Activated CD4-positive, alpha-beta T cell treated with anti-CD3 and anti-CD28 coated beads for 4 hours (primary cell): Measurements from ENCODE around the gene PEAR1.

Experiments used
- DNase-seq, 2 donors: peaks; one replicate each; pipeline ENCODE4 v3.0.0-alpha.2; 2020

The PEAR1 gene

DNA sequence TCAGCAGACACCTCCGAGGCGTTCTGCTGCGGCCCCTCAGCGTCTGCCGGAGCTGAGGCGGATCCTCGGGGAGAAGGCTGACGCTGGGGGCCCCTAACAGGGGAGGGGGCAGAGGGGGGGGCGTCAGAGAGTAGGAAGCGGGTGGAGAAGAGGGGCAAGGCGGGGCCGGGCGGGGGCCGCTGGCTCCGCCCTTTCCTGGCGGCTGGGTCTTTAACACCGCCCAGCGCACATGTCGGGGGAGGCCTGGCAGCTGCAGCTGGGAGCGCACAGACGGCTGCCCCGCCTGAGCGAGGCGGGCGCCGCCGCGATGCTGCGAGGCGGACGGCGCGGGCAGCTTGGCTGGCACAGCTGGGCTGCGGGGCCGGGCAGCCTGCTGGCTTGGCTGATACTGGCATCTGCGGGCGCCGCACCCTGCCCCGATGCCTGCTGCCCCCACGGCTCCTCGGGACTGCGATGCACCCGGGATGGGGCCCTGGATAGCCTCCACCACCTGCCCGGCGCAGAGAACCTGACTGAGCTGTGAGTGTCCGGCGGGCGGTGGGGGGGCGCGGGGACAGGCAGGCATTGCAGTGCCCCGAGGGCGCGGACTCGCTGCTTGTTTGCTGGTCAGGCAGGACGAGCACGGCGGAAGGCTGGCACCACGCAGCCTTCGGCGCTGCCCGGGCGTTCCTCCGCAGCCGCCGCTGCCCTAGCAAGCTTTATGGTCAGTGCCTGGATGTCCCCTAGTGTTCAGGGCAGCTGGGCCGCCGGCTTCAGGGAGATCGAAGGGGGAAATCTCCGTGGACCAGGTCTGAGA, 32.7 kb upstream of the PEAR1 start, which contains the start of gene NTRK1:
Gene NTRK1, plus strand, starts transcription at position 238 of the 796 bp plus-strand sequence. Its CDS starts 70 bp downstream, at position 308.
- DNase-seq = peak; percentile 55 to 61

DNA sequence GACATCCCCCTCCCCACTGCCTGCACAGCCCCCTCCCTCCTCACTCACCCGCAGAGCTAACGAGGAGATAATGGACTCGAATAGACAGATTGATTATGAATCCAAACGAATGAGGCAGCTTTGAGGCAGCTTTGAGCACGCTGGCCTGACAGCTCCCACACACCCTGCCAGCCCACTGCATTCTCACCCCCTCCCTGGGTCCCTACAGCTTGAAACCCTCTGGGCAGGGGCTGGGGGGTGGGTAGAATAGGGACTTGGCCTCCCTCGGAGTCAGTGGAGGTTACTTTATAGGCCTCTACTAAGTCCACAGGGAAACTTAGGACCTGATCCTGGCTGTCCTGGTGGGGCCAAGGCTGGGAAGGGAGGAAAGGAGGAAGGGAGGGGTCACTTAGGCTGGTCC, 30.9 kb upstream of the PEAR1 start:
- no peak for DNase-seq

DNA sequence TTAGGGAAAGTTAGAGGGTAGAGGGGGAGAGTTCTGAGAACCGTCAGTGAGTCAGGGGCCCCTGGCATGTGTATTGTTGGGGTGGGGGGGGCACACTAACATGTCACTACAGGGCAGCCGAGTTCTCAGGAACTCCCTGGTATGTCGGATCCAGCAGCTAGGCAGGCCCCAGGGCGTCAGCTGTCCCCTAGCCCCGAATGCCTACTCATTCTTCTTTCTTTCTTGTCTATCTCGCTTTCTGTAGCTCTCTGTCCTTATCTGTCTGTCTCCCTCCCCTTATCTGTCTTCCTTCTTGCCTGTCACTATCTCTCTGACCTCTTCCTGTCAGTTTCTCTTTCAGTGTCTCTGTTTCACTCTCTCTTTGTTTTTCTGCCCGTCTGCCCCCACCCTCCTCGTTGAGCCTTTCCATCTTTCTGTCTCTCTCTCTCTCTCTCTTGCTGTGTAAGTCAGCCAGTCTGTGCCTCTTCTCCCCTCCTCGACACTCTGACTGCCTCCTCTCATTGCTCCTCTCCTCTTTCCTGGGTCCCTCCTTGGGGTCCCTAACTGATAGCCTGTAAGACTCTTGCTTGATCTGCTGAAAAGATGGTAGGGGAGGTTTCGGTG, 30.4 kb upstream of the PEAR1 start:
- DNase-seq = no peak

DNA sequence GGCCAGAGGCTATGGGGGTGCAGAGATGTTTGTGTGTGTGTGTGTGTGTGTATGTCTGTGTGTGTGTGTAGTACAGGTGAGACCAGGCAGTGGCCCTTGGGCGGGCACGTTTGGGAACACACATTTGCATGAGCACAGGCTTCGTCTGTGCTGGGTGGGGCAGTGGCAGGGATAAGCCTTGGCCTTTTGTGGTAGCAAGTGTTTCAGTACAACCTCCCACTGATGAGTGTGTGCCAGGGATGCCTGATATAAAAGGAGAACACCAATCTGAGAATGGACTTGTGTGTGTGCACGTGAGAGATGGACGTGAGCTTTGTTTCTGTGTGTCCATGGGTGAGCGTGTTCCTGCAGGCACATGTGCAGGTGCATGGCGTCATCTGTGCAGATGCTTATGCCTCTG, 29.9 kb upstream of the PEAR1 start:
- DNase-seq = no peak

DNA sequence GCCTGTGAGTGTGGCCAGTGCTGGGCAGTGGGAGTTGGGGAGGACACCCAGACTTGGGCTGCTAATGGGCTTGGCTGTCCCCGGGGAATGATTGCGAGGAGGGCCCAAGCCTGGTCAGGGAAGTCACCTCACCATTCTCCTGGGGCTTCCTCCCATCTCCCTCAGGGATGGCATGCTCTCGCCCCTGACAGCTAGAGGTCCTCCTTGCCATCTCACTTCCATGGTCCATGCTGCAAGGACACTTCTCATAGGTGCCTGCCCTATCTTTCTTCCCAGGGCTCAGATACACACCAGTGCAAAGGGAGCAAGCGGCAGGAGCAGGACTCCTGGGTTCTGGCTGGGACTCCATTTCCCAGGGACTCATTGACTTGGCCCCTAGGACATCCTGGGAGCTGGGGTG, 28.7 kb upstream of the PEAR1 start:
- no peak for DNase-seq

DNA sequence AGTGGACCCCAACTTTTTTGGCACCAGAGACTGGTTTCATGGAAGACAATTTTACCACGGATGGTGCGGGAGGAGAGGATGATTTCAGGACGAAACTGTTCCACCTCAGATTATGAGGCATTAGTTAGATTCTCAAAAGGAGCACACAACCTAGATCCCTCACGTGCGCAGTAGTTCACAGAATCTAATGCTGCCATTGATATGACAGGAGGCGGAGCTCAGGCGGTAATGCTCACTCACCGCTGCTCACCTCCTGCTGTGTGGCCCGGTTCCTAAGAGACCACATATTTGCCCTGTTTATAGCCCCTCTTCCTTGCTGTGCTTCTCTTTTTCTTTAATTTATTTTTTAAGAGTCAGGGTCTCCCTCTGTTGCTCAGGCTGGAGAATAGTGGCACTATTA, 28.3 kb upstream of the PEAR1 start:
- DNase-seq = no peak

DNA sequence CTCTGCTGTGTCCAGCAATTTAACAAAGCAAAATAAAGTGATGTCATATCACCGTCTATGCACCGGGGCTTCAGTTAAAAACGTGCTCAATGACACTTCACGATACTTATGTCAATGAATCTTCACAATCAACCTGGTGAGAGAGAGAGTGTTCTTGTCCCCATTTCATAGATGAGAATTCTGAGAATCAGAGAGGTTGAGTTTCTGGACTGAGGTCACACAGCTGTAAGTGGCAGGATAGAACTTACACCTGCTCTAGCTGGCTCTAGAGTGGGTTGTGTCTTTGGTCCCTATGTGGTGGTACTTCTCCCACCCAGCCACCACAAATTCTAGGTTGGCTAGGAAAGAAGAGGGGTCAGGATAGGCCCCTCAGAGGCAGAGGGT, 27.7 kb upstream of the PEAR1 start:
- DNase-seq = no peak

DNA sequence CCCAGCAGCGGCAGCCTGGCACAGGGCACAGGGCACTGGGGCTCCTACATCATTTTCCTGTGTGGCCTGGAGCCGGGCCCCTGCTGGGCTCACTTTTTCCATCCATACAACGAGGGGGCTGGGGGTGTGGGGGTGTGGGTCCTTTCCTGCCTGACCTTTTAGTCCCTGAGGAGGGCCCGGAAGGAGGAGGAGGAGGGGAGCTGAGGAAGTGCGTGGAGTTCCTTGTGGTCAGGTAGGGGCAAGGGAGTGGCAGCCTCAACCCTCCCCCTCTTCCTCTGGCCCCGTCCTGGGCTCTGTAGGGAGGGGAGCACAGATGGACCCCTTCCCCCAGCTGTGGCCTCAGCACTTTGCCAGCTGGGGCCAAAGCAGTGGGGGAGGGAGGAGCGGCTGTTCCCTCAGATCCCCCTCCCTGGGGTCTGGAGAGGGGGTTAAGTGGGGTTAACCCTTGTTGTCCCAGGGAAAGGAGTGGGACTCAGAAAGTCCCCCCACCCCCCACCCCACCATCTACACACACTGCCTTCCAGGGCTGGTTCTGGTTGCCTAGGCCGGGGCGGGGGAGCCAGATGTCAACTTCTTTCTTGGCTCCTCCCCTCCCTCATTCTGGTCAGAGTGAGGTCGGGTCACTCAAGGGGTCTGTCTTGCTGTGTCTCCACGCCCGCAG, 27.1 kb upstream of the PEAR1 start:
- DNase-seq = peak; percentile 7 to 15

DNA sequence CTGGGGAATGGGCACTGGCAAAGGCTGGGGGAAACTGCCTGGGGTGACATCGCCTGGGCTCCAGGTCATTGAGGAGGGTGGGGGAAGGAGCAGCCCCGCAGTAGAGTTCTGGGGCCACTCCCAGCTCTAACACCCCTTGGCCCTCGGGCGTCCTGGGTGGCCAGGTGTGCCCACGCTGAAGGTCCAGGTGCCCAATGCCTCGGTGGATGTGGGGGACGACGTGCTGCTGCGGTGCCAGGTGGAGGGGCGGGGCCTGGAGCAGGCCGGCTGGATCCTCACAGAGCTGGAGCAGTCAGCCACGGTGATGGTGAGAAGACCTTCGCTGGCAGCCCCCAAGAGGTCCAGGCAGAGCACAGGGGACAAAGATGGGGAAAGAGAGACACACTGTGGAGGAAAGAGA, 25.2 kb upstream of the PEAR1 start:
- no peak for DNase-seq

DNA sequence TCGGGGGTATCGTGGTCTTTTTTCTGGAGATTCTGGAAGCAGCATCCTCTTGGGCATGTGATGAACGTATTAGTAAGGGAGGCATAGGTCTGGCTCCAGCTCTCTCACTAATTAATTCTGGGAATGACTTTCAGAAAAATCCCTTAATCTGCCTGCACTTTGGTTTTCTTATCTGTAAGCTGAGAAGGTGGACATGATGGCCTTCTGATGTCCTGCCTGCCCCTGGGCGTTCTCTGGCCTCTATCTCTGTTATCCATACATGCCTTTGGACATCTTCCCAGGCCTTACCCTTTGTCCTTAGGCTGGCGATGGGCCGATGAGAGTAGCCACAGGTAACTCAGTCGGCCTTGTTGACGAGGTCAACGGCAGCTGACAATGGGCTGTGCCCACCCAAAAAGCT, 24.1 kb upstream of the PEAR1 start:
- DNase-seq = no peak

DNA sequence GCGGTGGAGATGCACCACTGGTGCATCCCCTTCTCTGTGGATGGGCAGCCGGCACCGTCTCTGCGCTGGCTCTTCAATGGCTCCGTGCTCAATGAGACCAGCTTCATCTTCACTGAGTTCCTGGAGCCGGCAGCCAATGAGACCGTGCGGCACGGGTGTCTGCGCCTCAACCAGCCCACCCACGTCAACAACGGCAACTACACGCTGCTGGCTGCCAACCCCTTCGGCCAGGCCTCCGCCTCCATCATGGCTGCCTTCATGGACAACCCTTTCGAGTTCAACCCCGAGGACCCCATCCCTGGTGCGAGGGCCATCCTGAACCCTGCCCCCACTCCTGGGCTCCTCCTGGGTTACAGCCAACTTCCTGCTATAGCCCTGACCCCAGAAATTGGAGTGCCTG, 19.9 kb upstream of the PEAR1 start:
- DNase-seq = no peak

DNA sequence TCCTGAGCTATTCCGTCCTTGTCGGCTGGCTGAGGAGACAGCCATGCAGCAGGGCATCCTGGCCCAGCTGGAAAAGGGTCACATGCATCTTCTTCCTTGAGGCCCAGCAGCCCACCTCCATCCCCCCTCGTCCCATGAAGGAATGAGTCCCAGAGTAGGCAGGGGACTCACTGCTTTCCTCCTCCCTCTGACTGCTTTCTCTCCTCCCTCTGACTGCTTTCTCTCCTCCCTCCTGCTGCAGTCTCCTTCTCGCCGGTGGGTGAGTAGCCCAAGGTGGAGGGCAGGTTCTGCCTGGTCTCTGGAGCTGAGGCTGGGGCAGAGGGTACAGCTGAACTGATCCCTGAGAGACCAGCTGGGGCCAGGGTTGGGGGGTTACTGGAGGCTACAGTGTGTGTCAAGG, 19.4 kb upstream of the PEAR1 start:
- DNase-seq = no peak

DNA sequence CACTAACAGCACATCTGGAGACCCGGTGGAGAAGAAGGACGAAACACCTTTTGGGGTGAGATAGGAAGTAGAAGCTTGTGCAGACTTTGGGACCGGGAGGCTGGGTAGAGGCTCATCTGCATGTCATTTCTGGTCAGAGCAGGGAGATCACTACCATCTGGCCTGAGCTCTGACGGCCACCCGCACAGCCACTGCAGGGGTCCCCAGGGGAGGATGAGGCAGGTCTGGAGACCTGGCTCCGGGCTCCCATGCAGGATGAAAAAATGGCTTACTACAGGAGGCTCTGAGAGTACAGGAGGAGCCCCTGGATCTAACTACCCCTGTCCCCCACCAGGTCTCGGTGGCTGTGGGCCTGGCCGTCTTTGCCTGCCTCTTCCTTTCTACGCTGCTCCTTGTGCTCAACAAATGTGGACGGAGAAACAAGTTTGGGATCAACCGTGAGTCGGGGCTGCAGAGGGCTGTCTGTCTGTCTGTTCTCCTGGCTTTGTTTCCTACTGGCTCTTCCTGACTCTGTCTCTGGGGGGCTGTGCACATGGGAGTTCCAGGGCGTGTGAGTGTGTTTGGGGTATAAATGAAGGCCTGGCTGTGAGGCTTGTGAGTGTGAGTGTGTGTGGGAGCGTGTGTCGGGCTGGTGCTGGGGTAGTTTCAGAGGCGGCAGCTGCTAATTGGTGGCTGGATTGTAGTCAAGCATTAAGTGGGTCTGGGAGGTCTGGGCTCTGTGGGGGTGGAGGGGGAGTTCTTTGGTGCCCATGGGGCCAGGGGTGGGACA, 18.8 kb upstream of the PEAR1 start:
- DNase-seq = no peak

DNA sequence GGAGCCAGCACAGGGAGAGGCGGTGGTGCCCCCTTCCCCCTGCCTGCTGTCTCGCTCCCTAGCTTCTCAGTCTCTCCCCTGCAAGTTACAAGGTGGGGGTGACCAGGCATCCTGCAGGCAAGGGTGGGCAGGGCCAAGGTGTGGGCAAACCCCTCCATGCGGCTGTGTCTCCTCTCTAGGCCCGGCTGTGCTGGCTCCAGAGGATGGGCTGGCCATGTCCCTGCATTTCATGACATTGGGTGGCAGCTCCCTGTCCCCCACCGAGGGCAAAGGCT, 18.2 kb upstream of the PEAR1 start:
- no peak for DNase-seq

DNA sequence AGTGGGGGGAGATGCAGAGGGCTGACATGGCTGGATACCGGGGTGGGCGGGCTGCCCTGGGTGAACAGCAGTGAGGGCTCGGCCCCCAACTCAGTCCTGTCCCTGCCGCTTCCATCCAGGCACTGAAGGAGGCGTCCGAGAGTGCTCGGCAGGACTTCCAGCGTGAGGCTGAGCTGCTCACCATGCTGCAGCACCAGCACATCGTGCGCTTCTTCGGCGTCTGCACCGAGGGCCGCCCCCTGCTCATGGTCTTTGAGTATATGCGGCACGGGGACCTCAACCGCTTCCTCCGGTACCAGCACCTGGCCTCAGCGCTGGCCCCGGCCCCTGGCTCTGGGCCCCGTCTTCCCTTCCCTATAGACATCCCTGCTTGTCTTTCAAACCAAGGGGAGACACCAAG, 17.2 kb upstream of the PEAR1 start:
- no peak for DNase-seq

DNA sequence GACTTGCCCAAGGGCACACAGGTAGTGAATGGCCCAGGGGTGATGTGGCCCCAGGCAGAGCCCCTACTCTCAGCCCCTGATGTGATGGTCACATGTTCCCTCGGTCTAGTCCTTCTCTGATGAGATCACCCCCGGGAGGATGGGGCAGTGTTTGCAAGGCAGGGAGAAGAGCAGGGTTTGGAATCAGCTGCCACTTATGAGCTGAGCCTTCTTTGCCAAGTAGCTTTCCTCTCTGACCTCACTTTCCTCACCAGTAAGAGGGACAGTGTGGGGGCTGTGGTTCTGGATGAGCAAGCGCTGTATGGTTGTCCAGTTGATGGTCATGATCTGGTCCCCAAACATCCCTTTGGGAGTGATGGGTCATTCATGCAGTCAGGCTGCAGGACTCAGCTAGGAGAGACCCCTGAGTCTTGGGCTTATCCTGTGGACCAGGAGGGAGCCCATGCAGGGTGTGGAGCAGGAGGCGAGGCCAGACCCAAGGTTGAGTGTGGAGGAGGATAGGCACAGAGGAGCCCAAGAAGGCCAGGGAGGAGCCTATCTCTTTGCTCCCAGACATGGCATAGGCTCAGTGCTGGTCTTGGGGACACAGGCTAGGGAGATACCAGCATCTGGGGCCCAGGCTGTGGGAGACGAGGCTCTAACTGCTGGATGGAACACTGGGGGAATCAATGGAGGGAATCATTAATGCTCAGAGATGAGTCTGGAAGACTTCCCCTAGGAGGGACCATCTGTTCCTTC, 15.9 kb upstream of the PEAR1 start:
- DNase-seq = no peak

DNA sequence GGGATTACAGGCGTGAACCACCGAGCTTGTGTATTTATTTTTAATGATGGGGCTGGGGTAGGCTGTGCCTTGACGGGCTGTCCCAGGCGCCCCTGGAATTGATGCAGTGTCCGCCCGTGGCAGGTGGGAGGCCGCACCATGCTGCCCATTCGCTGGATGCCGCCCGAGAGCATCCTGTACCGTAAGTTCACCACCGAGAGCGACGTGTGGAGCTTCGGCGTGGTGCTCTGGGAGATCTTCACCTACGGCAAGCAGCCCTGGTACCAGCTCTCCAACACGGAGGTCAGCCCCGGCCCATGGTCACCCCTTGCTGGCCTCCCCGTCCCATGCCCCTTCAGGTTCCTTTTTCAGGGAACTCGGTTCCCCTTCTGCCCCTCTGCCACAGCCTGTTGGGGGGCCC, 13.6 kb upstream of the PEAR1 start:
- DNase-seq = no peak

DNA sequence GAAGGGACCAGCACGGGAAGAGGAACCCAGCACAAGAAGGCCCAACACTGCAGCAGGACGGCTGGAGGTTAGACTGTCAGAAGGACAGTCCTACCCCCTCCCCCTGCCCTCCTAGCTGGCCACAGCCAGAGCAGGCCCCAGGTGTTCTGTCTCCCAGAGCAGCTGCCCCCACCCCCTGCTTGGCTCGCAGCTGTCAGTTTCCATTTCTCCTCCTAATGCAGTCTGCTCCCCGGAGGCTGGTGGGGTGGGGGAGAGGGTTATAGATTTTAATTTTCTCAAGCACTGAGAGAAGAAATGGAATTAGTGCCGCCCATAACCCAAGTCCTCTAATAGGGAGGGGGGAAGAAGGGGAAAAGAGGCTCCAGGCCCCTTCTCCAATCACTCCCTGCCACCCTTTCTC, 13.0 kb upstream of the PEAR1 start:
- no peak for DNase-seq

DNA sequence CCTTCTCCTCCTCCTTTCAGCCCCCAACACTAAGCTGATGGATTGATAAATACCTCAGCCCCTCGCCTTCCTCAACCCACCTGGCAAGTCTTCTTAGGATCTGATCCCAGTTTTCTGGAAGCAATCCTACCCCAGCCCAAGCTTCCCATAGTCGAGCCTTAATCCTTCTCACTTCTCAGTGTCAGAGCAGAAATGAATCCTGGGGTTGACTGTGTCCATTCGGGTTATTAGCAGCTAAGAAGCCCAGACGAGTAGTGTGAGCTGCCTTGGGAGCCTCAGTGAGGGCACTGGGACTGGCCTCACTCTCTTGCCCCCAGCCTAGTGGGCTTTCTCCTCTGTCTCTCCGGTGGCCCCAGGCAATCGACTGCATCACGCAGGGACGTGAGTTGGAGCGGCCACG, 12.4 kb upstream of the PEAR1 start:
- DNase-seq = no peak

DNA sequence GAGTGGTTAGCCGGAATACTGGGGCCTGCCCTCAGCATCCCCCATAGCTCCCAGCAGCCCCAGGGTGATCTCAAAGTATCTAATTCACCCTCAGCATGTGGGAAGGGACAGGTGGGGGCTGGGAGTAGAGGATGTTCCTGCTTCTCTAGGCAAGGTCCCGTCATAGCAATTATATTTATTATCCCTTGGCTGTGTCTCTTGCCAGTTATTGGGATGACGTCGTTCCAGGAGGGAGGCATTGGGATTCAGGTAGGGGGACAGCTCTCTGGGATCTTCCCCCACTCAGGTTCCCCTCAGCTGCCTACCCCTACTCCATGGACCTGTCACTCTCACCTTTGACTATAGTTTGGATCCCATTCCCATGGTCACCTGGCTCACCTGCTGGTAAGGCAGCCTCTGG, 11.9 kb upstream of the PEAR1 start:
- no peak for DNase-seq

DNA sequence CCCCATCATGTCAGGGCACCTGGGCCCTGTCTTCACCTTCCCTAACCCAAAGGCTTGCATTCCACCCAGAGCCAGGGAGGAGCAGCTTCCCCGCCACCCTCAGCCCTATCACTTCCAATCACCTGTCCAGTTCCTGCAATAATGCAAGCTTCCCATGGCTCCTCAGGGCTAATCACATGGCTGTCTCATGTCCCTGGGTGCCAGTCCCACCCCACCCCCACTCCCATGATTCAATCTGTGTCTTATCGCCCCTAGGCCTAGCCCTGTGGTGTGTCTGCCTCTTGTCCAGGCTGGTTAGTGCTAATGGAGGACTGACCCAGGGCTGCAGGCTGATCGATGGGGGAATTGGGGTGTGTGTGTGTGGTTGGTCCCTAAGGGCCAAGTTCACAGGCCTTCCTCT, 11.0 kb upstream of the PEAR1 start:
- DNase-seq = no peak

DNA sequence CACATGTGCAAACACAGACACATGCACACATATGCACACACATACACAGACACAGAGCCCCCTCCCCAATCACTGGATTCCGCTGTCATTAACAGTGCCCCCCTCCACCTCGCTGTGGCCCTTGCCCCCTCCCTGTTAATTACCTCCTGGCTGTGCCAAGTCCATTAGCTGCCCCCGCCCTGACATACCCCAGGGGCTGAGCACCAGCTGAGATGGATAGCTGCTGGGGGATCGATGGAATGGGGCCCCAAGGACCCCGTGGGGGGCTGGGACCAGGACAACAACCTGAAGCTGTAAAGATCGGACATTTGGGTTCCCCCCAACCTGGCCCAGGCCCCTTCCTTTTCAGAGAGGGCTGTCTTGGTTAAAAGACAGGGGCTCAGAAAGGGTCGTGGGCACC, 9.6 kb upstream of the PEAR1 start:
- DNase-seq = no peak

DNA sequence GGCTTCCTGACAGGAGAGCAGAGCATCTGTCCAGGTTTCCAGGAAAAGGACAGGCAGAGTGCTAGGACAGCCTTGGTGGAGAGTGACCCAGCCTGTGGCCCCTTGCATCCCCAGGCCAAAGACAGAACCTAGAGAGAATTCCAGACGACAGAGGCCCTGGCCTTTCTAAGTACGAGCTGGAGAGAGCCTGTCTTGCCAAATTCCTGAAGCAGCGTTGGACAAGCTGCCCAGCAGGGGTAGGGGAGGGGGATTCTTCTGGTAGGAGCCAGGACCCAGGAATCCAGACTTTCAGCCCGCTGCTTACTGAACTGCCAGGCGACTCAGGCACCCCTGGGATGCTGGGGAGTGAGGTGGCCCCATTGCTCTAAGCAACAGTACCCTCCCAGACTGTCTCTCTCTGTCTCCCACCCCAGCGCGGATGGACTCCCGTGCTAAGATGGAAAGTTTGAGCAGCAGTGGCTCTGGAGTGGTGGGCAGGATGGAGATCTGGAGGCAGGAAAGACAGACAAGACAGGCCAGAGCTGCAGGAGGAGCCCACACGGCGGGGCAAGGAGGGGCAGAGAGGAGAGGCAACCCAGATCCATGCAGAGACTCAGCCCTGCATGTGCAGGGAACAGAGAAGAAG, 8.8 kb upstream of the PEAR1 start:
- DNase-seq = no peak
